Stomach (tissue), 19 donors: ENCODE results near the gene CR1L. TPM values are rescaled to one million over a fixed set of nuclear protein-coding genes. Genes with fewer than 3 reads are reported as not detected.

ENCODE experiments used
- DNase-seq, 2 donors: peaks; one replicate each; pipeline versions ENCODE4 v3.0.0 to v3.0.0-alpha.2; 2013 to 2019
- H3K27ac ChIP-seq, 5 donors: fragments of 200-600 bp in 4 of 5; sonication (generic) in 4 of 5; one replicate each; pipeline ENCODE4 v1.5.1; 2013 to 2019; ENCODE audit warnings: mild to moderate bottlenecking in 1 of 5, moderate library complexity in 1 of 5
- H3K27me3 ChIP-seq, 3 donors: fragments of 200-600 bp; sonication (generic); one replicate each; pipeline ENCODE4 v1.5.1; 2017 to 2019; ENCODE audit warnings: mixed run types in 1 of 3
- H3K36me3 ChIP-seq, 4 donors: fragments of 200-600 bp; sonication (generic); 1 replicate in 3 of 4; 2 replicates in 1 of 4; pipeline ENCODE4 v1.5.1; 2016 to 2019
- H3K4me1 ChIP-seq, 4 donors: fragments of 200-600 bp; sonication (generic); one replicate each; pipeline ENCODE4 v1.5.1; 2016 to 2019
- H3K4me3 ChIP-seq, 4 donors: fragments of 200-600 bp; sonication (generic) in 3 of 4; one replicate each; pipeline ENCODE4 v1.5.1; 2016 to 2019; ENCODE audit warnings: mild to moderate bottlenecking in 1 of 4
- H3K9me3 ChIP-seq, 4 donors: fragments of 200-600 bp; sonication (generic); one replicate each; pipeline ENCODE4 v1.5.1; 2016 to 2019
- CTCF ChIP-seq, 7 experiments: fragments of 450-650 bp in 4 of 7; fragments of 200-600 bp in 3 of 7; sonication (generic) in 3 of 7; IDR thresholded peaks; one replicate each; pipeline ENCODE4 v1.5.1; 2016 to 2019; ENCODE audit warnings: antibody characterized with exemption in 7 of 7, control low read depth in 2 of 7, mild to moderate bottlenecking in 1 of 7
- EP300 ChIP-seq: sonication (generic); formaldehyde crosslinking; IDR thresholded peaks from one replicate; pipeline ENCODE4 v1.6.1; 2017; ENCODE audit warnings: antibody characterized with exemption
- POLR2A ChIP-seq, 4 donors: fragments of 450-650 bp; IDR thresholded peaks; one replicate each; pipeline ENCODE4 v1.6.1; 2016; ENCODE audit warnings: antibody characterized with exemption in 4 of 4, control low read depth in 2 of 4, mild to moderate bottlenecking in 1 of 4, moderate library complexity in 1 of 4
- POLR2AphosphoS5 ChIP-seq, 3 donors: sonication (generic); formaldehyde crosslinking; IDR thresholded peaks; one replicate each; pipeline ENCODE4 v1.6.1; 2016; ENCODE audit warnings: antibody characterized with exemption in 3 of 3
- WGBS, 5 donors: extraction: QIAGEN DNeasy Blood & Tissue Kit in 3 of 5; methylation state at CpG; one replicate each; pipeline versions ENCODE4 v1.1.5 to v1.1.7; 2013 to 2018; 5-methylcytosine and 5-hydroxymethylcytosine counted together
- intact Hi-C: fragments of 100-400 bp; cut with DNase I; formaldehyde crosslinking; loops from one replicate; pipeline ENCODE4 v1.15.1; 2023; ENCODE audit warnings: low total_unique reads
- long read RNA-seq, 10 donors: transcript quantifications; one replicate each; lab custom pipeline, GENCODE V29; 2026
- polyA plus RNA-seq, 3 donors: library from polyadenylated mRNA; stranded (reverse); fragments of 200-250 nt; gene quantifications; one replicate each; pipeline ENCODE4 v1.2.3, GENCODE V29; 2013
- total RNA-seq, 5 donors: library from RNA; depleted of rRNA; stranded (reverse); fragments of >200 nt; gene quantifications; one replicate each; pipeline versions ENCODE4 v1.1.0 to v1.2.3, GENCODE V29; 2014 to 2016
- donor health status: healthy with polysubstance abuse.
- donor health status: Bipolar disorder and iron deficiency.
- donor health status: healthy.

The CR1L gene
- total RNA-seq: 1 to 10 TPM in 1 of 5 donors, not detected in 4; 1.7 TPM
- not detected for polyA plus RNA-seq
- long read RNA-seq, donor 1: 0 reads
- long read RNA-seq, donor 2: 0 reads
- long read RNA-seq, donor 3, partial matches to known transcripts: 0 of 1 reads
- long read RNA-seq, donor 3, other reads (novel, unspliced or antisense): 0 of 1 reads
- long read RNA-seq, donor 4: 0 reads
- long read RNA-seq, donor 5, partial matches to known transcripts: 0 of 1 reads
- long read RNA-seq, donor 5, other reads (novel, unspliced or antisense): 0 of 1 reads
- long read RNA-seq, donor 6: 0 reads
- long read RNA-seq, donor 7: 0 reads
- long read RNA-seq, donor 8: 0 reads
- long read RNA-seq, donor 9, partial matches to known transcripts: 0 of 1 reads
- long read RNA-seq, donor 9, other reads (novel, unspliced or antisense): 0 of 1 reads
- long read RNA-seq, donor 10: 0 reads

GRCh38 chr1:207644852-207645634, at the start of gene CR1L:
Gene CR1L (plus strand): TSS chr1:207645133. CDS start chr1:207645234, 101 bp downstream.
- peaks cover 0 to 10% (median 5%) of the 10 kb centered on the region in 3 donors for H3K27me3 ChIP-seq
- H3K4me1 ChIP-seq: peaks cover 4 to 21% (median 16%) of the 10 kb centered on the region in 4 donors
- no peak for TF ChIP-seq POLR2A (IDR thresholded peaks at IDR 0.05)
- TF ChIP-seq POLR2AphosphoS5 (IDR thresholded peaks at IDR 0.05): peak in 1 of 3 donors; percentile 23
- no peak for TF ChIP-seq EP300
- no peak for TF ChIP-seq CTCF (IDR thresholded peaks at IDR 0.05)
- WGBS, 5 donors: 4 to 13% (median 9%) methylated on average over 33 to 65 of the region's 65 CpGs
- no peaks in the 10 kb centered on the region for H3K36me3 ChIP-seq
- H3K27ac ChIP-seq: no peak within 1 kb of the TSS
- H3K9me3 ChIP-seq: no peaks in the 10 kb centered on the region
- intact Hi-C loops: no loop called here
- DNase-seq: peak; percentile 80 to 94
- H3K4me3 ChIP-seq: peak within 1 kb of the TSS; percentile 60 to 80 (median 66)

- H3K9me3 ChIP-seq: no peaks in the 10 kb centered on the region
- no peak for DNase-seq
- WGBS, 5 donors: 36 to 51% (median 39%) methylated on average over 6 of the region's 6 CpGs
- no peak overlapping the region for H3K4me3 ChIP-seq
- no peaks in the 10 kb centered on the region for H3K36me3 ChIP-seq
- H3K27ac ChIP-seq: no peak overlapping the region
- intact Hi-C loops: no loop called here
- TF ChIP-seq EP300 (no peak), CTCF (IDR thresholded peaks at IDR 0.05) (no peak)
- H3K27me3 ChIP-seq: no peaks in the 10 kb centered on the region
- no peaks in the 10 kb centered on the region for H3K4me1 ChIP-seq
These were observed 41.2 kb upstream of the CR1L start for GRCh38 chr1:207603777-207604176.

- H3K36me3 ChIP-seq: no peaks in the 10 kb centered on the region
- TF ChIP-seq POLR2A (IDR thresholded peaks at IDR 0.05): no peak
- no peak for TF ChIP-seq CTCF (IDR thresholded peaks at IDR 0.05)
- TF ChIP-seq POLR2AphosphoS5 (IDR thresholded peaks at IDR 0.05): no peak
- no peak for TF ChIP-seq EP300
- no peaks in the 10 kb centered on the region for H3K27me3 ChIP-seq
- no peak overlapping the region for H3K27ac ChIP-seq
- H3K9me3 ChIP-seq: no peaks in the 10 kb centered on the region
- WGBS, 5 donors: 87 to 93% (median 90%) methylated on average over 7 of the region's 7 CpGs
- H3K4me3 ChIP-seq: no peak overlapping the region
- DNase-seq: no peak
- intact Hi-C loops: no loop called here
- no peaks in the 10 kb centered on the region for H3K4me1 ChIP-seq
These were observed 39.2 kb upstream of the CR1L start for GRCh38 chr1:207605444-207606361.

- Histone ChIP-seq H3K36me3 (no peaks in the 10 kb centered on the region), H3K27ac (no peak overlapping the region), H3K4me3 (no peak overlapping the region), H3K27me3 (no peaks in the 10 kb centered on the region), H3K9me3 (no peaks in the 10 kb centered on the region), H3K4me1 (no peaks in the 10 kb centered on the region)
- WGBS, 5 donors: 79 to 93% (median 85%) methylated on average over 2 of the region's 2 CpGs
- DNase-seq: no peak
- no peak for TF ChIP-seq POLR2A (IDR thresholded peaks at IDR 0.05)
- TF ChIP-seq EP300: no peak
- TF ChIP-seq POLR2AphosphoS5 (IDR thresholded peaks at IDR 0.05): no peak
- TF ChIP-seq CTCF (IDR thresholded peaks at IDR 0.05): no peak
- intact Hi-C loops: no loop called here
These were observed 38.6 kb upstream of the CR1L start for GRCh38 chr1:207606362-207606755.
